IMR-90 (cell line): ENCODE data around the gene LRRFIP1. TPM values are rescaled to one million over a fixed set of nuclear protein-coding genes. Genes with fewer than 3 reads are reported as not detected.

Experiments
- ATAC-seq: fragments of 200-7000 bp; cut with Tn5 transposase; 2 replicates; pipeline ENCODE4 v1.9.1; 2020; ENCODE audit warnings: low read depth, mild to moderate bottlenecking, moderate library complexity
- BruUV-seq: library from RNA; stranded (reverse); fragments of 400-500 nt; replicated peaks from 2 replicates; lab custom pipeline; 2021; lab: Mats Ljungman, UMichigan
- CTCF ChIA-PET: fragments of 300-600 bp; formaldehyde crosslinking; extraction: SDS; loops from one replicate; lab custom pipeline; 2021; ENCODE audit warnings: antibody characterized with exemption; lab: Yijun Ruan, JAX
- POLR2A ChIA-PET: fragments of 300-600 bp; sonication (Branson Sonifier 250); formaldehyde crosslinking; loops from one replicate; lab custom pipeline; 2022; ENCODE audit warnings: antibody characterized with exemption; ENCODE audit not compliant: unreplicated experiment; lab: Charles Lee
- DNase-seq: peaks from one replicate; pipeline ENCODE4 v3.0.0; 2013
- H2AFZ ChIP-seq: replicated peaks from 2 replicates; pipeline ENCODE3; 2013; ENCODE audit warnings: low read length, mild to moderate bottlenecking; ENCODE audit not compliant: poor library complexity
- H2AK5ac ChIP-seq: 2 replicates; pipeline ENCODE4 v1.6.1; 2013; ENCODE audit warnings: low read depth, low read length, inconsistent platforms
- H2AK9ac ChIP-seq: replicated peaks from 2 replicates; pipeline ENCODE3; 2013; ENCODE audit warnings: mild to moderate bottlenecking, low read depth, low read length, moderate library complexity; ENCODE audit not compliant: poor library complexity
- H2BK120ac ChIP-seq: 2 replicates; pipeline ENCODE4 v1.6.1; 2013; ENCODE audit warnings: low read depth, low read length, inconsistent platforms
- H2BK15ac ChIP-seq: 3 replicates; pipeline ENCODE4 v1.6.1; 2013; ENCODE audit warnings: low read depth, low read length, inconsistent platforms
- H2BK20ac ChIP-seq: 2 replicates; pipeline ENCODE4 v1.6.1; 2013; ENCODE audit warnings: low read depth, mild to moderate bottlenecking, inconsistent platforms, low read length, moderate library complexity
- H2BK5ac ChIP-seq: 2 replicates; pipeline ENCODE4 v1.6.1; 2013; ENCODE audit warnings: mild to moderate bottlenecking, low read depth, low read length, inconsistent platforms; ENCODE audit not compliant: poor library complexity, severe bottlenecking
- H3K14ac ChIP-seq: replicated peaks from 2 replicates; pipeline ENCODE4 v1.6.1; 2013; ENCODE audit warnings: low read depth, low read length, inconsistent platforms
- H3K18ac ChIP-seq: 2 replicates; pipeline ENCODE4 v1.6.1; 2013; ENCODE audit warnings: low read depth, low read length, control low read depth
- H3K23ac ChIP-seq: 2 replicates; pipeline ENCODE4 v1.6.1; 2013; ENCODE audit warnings: low read depth, low read length, inconsistent platforms
- H3K27ac ChIP-seq: 2 replicates; pipeline ENCODE4 v1.5.1; 2013; ENCODE audit warnings: mild to moderate bottlenecking, control low read depth, low read length; ENCODE audit not compliant: insufficient read depth
- H3K27me3 ChIP-seq: 2 replicates; pipeline ENCODE4 v1.6.1; 2013; ENCODE audit warnings: low read length; ENCODE audit not compliant: control insufficient read depth, insufficient read depth
- H3K36me3 ChIP-seq: 2 replicates; pipeline ENCODE4 v1.6.1; 2013; ENCODE audit warnings: low read length, mixed read lengths; ENCODE audit not compliant: control insufficient read depth, insufficient read depth
- H3K4ac ChIP-seq: 2 replicates; pipeline ENCODE4 v1.6.1; 2013; ENCODE audit warnings: low read depth, low read length, inconsistent platforms
- H3K4me1 ChIP-seq: 2 replicates; pipeline ENCODE4 v1.6.1; 2013; ENCODE audit warnings: low read length, mixed read lengths; ENCODE audit not compliant: control insufficient read depth, insufficient read depth
- H3K4me2 ChIP-seq: 2 replicates; pipeline ENCODE4 v1.6.1; 2013; ENCODE audit warnings: low read depth, mild to moderate bottlenecking, control low read depth, low read length, moderate library complexity
- H3K4me3 ChIP-seq: 2 replicates; pipeline ENCODE4 v1.5.1; 2013; ENCODE audit warnings: low read depth, mild to moderate bottlenecking, control low read depth, low read length, moderate library complexity; ENCODE audit not compliant: insufficient read depth
- H3K56ac ChIP-seq: 2 replicates; pipeline ENCODE4 v1.6.1; 2013; ENCODE audit warnings: low read length, inconsistent platforms; ENCODE audit not compliant: insufficient read depth; ENCODE audit errors: extremely low read depth
- H3K79me1 ChIP-seq, 2 experiments: 2 replicates each; pipeline ENCODE4 v1.6.1; 2013; ENCODE audit warnings: low read length in 2 of 2, inconsistent platforms in 1 of 2, low read depth in 1 of 2
- H3K9ac ChIP-seq: 2 replicates; pipeline ENCODE4 v1.6.1; 2013; ENCODE audit warnings: low read depth, low read length, control low read depth
- H3K9me1 ChIP-seq: 2 replicates; pipeline ENCODE4 v1.6.1; 2013; ENCODE audit warnings: low read length, inconsistent platforms; ENCODE audit not compliant: insufficient read depth
- H3K9me3 ChIP-seq: 2 replicates; pipeline ENCODE4 v1.6.1; 2013; ENCODE audit warnings: low read length; ENCODE audit not compliant: control insufficient read depth, insufficient read depth
- H4K20me1 ChIP-seq: 2 replicates; pipeline ENCODE4 v1.6.1; 2013; ENCODE audit warnings: low read length, inconsistent platforms; ENCODE audit not compliant: insufficient read depth
- H4K5ac ChIP-seq: 2 replicates; pipeline ENCODE4 v1.6.1; 2013; ENCODE audit warnings: mild to moderate bottlenecking, low read depth, low read length, control low read depth
- H4K8ac ChIP-seq, 2 experiments: 2 replicates each; pipeline ENCODE4 v1.6.1; 2013; ENCODE audit warnings: low read depth in 2 of 2, low read length in 2 of 2, control low read depth in 1 of 2, inconsistent platforms in 1 of 2
- H4K91ac ChIP-seq: 2 replicates; pipeline ENCODE4 v1.6.1; 2013; ENCODE audit warnings: low read depth, low read length, inconsistent platforms; ENCODE audit not compliant: insufficient read depth
- MAFK ChIP-seq: IDR thresholded peaks from 2 replicates; pipeline ENCODE4 v1.6.1; 2012; ENCODE audit warnings: low read depth, low read length, improper control_type of control experiment
- MXI1 ChIP-seq: IDR thresholded peaks from 2 replicates; pipeline ENCODE4 v1.6.1; 2012; ENCODE audit warnings: low read depth, mild to moderate bottlenecking, low read length, moderate library complexity, borderline replicate concordance
- RAD21 ChIP-seq: IDR thresholded peaks from 2 replicates; pipeline ENCODE4 v1.6.1; 2012; ENCODE audit warnings: low read length, improper control_type of control experiment
- WGBS, 2 experiments: methylation state at CpG; one replicate each; pipeline versions ENCODE4 v1.1.5 to v1.1.7; 2013; ENCODE audit warnings: missing lambda C conversion rate in 2 of 2; ENCODE audit not compliant: insufficient read length in 1 of 2; ENCODE audit errors: extremely low coverage in 2 of 2; 5-methylcytosine and 5-hydroxymethylcytosine counted together
- dilution Hi-C: fragments of 300-500 bp; cut with HindIII; formaldehyde crosslinking; loops from one replicate; pipeline ENCODE4 v1.14.3; 2018; ENCODE audit warnings: low sequenced_read_pairs; ENCODE audit not compliant: unreplicated experiment
- in situ Hi-C: fragments of 300-500 bp; cut with MboI; formaldehyde crosslinking; loops from 3 replicates; pipeline ENCODE4 v1.14.3; 2019; ENCODE audit warnings: low sequenced_read_pairs, inconsistent platforms, mixed read lengths
- intact Hi-C: fragments of 100-400 bp; cut with micrococcal nuclease; formaldehyde crosslinking; loops from 2 replicates; pipeline ENCODE4 v1.10.0; 2022
- polyA plus RNA-seq, 3 experiments: library from polyadenylated mRNA; depleted of rRNA; stranded (reverse); fragments of >200 nt; gene quantifications; 2 replicates each; pipeline ENCODE4 v1.2.3, GENCODE V29; 2012; ENCODE audit warnings: low replicate concordance in 1 of 3
- total RNA-seq: library from RNA; depleted of rRNA; stranded (reverse); fragments of >200 nt; gene quantifications from 2 replicates; pipeline ENCODE4 v1.2.3, GENCODE V29; 2012

The LRRFIP1 gene
- total and polyA plus RNA-seq, 2 of the 4 experiments (the other 2 are of a cell fraction): 52.2 to 54.4 TPM

GRCh38 chr2:237669283-237669627, 41.9 kb downstream of the LRRFIP1 start:
- Histone ChIP-seq H4K5ac (peak overlapping the region; percentile 10; the same call in 1 of the 2 replicates), H2AK5ac (peak overlapping the region; percentile 97; the same call in 1 of the 2 replicates), H3K79me1 (peaks cover 37 to 70% of the 10 kb centered on the region in 2 experiments), H2BK20ac (peak overlapping the region; percentile 85; the same call in 1 of the 2 replicates), H3K4me3 (no peak overlapping the region), H3K4ac (peak overlapping the region; percentile 18; the same call in 1 of the 2 replicates), H3K9me1 (peaks cover 28% of the 10 kb centered on the region), H3K9me3 (no peaks in the 10 kb centered on the region), H4K20me1 (peaks cover 8% of the 10 kb centered on the region), H3K23ac (peak overlapping the region; percentile 34; the same call in 1 of the 2 replicates), H4K8ac (peak overlapping the region; percentile 23 to 90; a peak in 2 of 4 replicates), H2AFZ (peak overlapping the region; percentile 4), H3K14ac (peak overlapping the region; percentile 28), H3K36me3 (peaks cover 2% of the 10 kb centered on the region; the same call in 1 of the 2 replicates), H2BK15ac (peak overlapping the region; percentile 61; the same call in 1 of the 3 replicates), H4K91ac (peak overlapping the region; percentile 58), H3K56ac (peak overlapping the region; percentile 68), H3K4me2 (peak overlapping the region; percentile 30; the same call in 1 of the 2 replicates), H2AK9ac (no peak overlapping the region), H3K27me3 (no peaks in the 10 kb centered on the region), H3K18ac (peak overlapping the region; percentile 53; the same call in 1 of the 2 replicates), H3K4me1 (peaks cover 33% of the 10 kb centered on the region), H3K9ac (peak overlapping the region; percentile 32; the same call in 1 of the 2 replicates), H2BK5ac (peak overlapping the region; percentile 77), H2BK120ac (peak overlapping the region; percentile 97), H3K27ac (peak overlapping the region; percentile 30; the same call in 1 of the 2 replicates)
- ATAC-seq (no peak), DNase-seq (no peak)
- BruUV-seq: no TSS peak
- dilution Hi-C loops: no loop called here
- in situ Hi-C loops: no loop called here
- CTCF ChIA-PET: interaction anchor here (1.0 to 5.7 kb wide), 2 partner anchors 16 to 77 kb away, joined by 6 to 56 read pairs; no protein-coding TSS in a partner anchor
- POLR2A ChIA-PET: interaction anchor here (0.6 kb wide), 1 partner anchor 156 kb away, joined by 7 read pairs; no protein-coding TSS in a partner anchor
- TF ChIP-seq MAFK (no peak), MXI1 (no peak), RAD21 (no peak)
- intact Hi-C loops: loop anchor here (5.0 kb wide), 1 partner anchor 157 kb away; no protein-coding TSS in a partner anchor
- no CpG with 5 or more reads among the region's 3 CpGs for WGBS, 2 experiments
